HepG2 (cell line): ENCODE measurements around the gene CCDC74B.
"Not testable (repeated sequence)": the region's sequence is repeated elsewhere in the genome, so short reads cannot be mapped to it uniquely, and the experiment has no call there.

ENCODE experiments used
- AHR ChIP-seq: IDR thresholded peaks from 2 replicates; pipeline ENCODE4 v1.6.1; 2018; ENCODE audit warnings: missing genetic modification reagents, missing compliant biosample characterization
- CHD4 ChIP-seq: fragments of 200-600 bp; sonication (generic); IDR thresholded peaks from 2 replicates; pipeline ENCODE4 v1.7.0; 2017; ENCODE audit warnings: mild to moderate bottlenecking, low read length, borderline replicate concordance
- CTCF ChIP-seq: sonication (generic); formaldehyde crosslinking; IDR thresholded peaks from 2 replicates; pipeline ENCODE4 v1.5.0; 2020; ENCODE audit warnings: mild to moderate bottlenecking, missing genetic modification reagents, moderate library complexity
- SMC3 ChIP-seq: IDR thresholded peaks from 2 replicates; pipeline ENCODE4 v1.6.1; 2011; ENCODE audit warnings: low read length, improper control_type of control experiment
- TAF1 ChIP-seq: sonication (generic); formaldehyde crosslinking; IDR thresholded peaks from 2 replicates; pipeline ENCODE4 v1.4.0; 2020; ENCODE audit warnings: missing genetic modification reagents
- ZBTB34 ChIP-seq: sonication (generic); formaldehyde crosslinking; IDR thresholded peaks from 2 replicates; pipeline ENCODE4 v1.8.0; 2022; ENCODE audit warnings: mild to moderate bottlenecking, missing genetic modification reagents
- ZNF17 ChIP-seq: sonication (generic); formaldehyde crosslinking; IDR thresholded peaks from 2 replicates; pipeline ENCODE4 v1.5.0; 2020; ENCODE audit warnings: mild to moderate bottlenecking, missing genetic modification reagents
- ZNF547 ChIP-seq: sonication (generic); formaldehyde crosslinking; IDR thresholded peaks from 2 replicates; pipeline ENCODE4 v1.5.1; 2020; ENCODE audit warnings: mild to moderate bottlenecking, missing genetic modification reagents

- not testable (repeated sequence) for TF ChIP-seq ZBTB34 (CRISPR knock-in tag); TAF1 (CRISPR knock-in tag); CTCF (CRISPR knock-in tag); AHR; CHD4; ZNF547; ZNF17 (CRISPR knock-in tag); SMC3
Observed at GRCh38 chr2:130128464-130128863, 16.4 kb downstream of the CCDC74B start.
